Glutamatergic neuron (in vitro differentiated cells): Measurements from ENCODE around the gene ZNF862. TPM values are rescaled to one million over a fixed set of nuclear protein-coding genes. Genes with fewer than 3 reads are reported as not detected.

Experiments
- DNase-seq: peaks from one replicate; pipeline ENCODE4 v3.0.0; 2022
- H3K27ac Mint-ChIP-seq: one replicate; pipeline ENCODE4 v1.8.0; 2020; ENCODE audit warnings: mild to moderate bottlenecking, mixed read lengths, inconsistent platforms; ENCODE audit not compliant: unreplicated experiment
- H3K27me3 Mint-ChIP-seq: one replicate; pipeline ENCODE4 v1.8.0; 2020; ENCODE audit warnings: mild to moderate bottlenecking, moderate library complexity, mixed read lengths, inconsistent platforms; ENCODE audit not compliant: unreplicated experiment
- H3K36me3 Mint-ChIP-seq: one replicate; pipeline ENCODE4 v1.8.0; 2020; ENCODE audit warnings: mild to moderate bottlenecking, mixed read lengths, inconsistent platforms; ENCODE audit not compliant: unreplicated experiment
- H3K4me1 Mint-ChIP-seq: one replicate; pipeline ENCODE4 v1.8.0; 2020; ENCODE audit warnings: mild to moderate bottlenecking, low read depth, mixed read lengths, inconsistent platforms; ENCODE audit not compliant: unreplicated experiment
- H3K4me3 Mint-ChIP-seq: one replicate; pipeline ENCODE4 v1.8.0; 2020; ENCODE audit warnings: mild to moderate bottlenecking, mixed read lengths, inconsistent platforms; ENCODE audit not compliant: unreplicated experiment
- H3K9me3 Mint-ChIP-seq: one replicate; pipeline ENCODE4 v1.8.0; 2020; ENCODE audit warnings: mild to moderate bottlenecking, moderate library complexity, mixed read lengths, inconsistent platforms; ENCODE audit not compliant: unreplicated experiment
- total RNA-seq: library from RNA; stranded (reverse); fragmentation: NEBNext Ultra II Directional; extraction: Animal tissue kit (Norgen Biotek cat#: 25700); gene quantifications from one replicate; pipeline ENCODE4 v1.2.1, GENCODE V29; 2021; ENCODE audit not compliant: unreplicated experiment
- TF ChIP-seq, protein P1 (sequence below): fragments of 200-600 bp; sonication (generic); IDR thresholded peaks from one replicate; pipeline ENCODE4 v1.5.0; 2021; ENCODE audit not compliant: partially characterized antibody, unreplicated experiment

ZNF862 gene
- total RNA-seq, 1 donor from 2014 or later, result 12.9 TPM

DNA sequence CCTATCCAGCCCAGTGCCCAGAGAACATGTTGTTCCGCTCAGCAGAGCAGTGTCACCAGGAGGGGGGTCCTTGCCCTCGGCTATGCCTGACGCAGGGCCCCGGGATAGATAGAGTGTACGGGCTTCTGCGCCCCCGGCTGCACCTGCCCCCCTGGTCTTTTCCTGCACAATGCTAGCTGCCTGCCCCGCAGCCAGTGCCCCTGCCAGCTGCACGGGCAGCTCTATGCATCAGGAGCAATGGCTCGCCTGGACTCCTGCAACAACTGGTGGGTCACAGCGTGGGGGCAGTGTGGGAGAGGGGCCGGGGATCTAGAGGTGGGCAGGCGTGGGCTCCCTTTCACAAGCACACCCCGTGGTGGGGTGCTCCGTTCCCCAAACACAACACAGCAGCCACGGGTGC is 31.4 kb upstream of the ZNF862 start:
- peaks cover 7% of the 10 kb centered on the region for H3K9me3 Mint-ChIP-seq
- H3K4me3 Mint-ChIP-seq, result no peak overlapping the region
- TF ChIP-seq, protein P1, sequence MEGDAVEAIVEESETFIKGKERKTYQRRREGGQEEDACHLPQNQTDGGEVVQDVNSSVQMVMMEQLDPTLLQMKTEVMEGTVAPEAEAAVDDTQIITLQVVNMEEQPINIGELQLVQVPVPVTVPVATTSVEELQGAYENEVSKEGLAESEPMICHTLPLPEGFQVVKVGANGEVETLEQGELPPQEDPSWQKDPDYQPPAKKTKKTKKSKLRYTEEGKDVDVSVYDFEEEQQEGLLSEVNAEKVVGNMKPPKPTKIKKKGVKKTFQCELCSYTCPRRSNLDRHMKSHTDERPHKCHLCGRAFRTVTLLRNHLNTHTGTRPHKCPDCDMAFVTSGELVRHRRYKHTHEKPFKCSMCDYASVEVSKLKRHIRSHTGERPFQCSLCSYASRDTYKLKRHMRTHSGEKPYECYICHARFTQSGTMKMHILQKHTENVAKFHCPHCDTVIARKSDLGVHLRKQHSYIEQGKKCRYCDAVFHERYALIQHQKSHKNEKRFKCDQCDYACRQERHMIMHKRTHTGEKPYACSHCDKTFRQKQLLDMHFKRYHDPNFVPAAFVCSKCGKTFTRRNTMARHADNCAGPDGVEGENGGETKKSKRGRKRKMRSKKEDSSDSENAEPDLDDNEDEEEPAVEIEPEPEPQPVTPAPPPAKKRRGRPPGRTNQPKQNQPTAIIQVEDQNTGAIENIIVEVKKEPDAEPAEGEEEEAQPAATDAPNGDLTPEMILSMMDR, result no peak
- H3K27me3 Mint-ChIP-seq, result peaks cover 5% of the 10 kb centered on the region
- H3K36me3 Mint-ChIP-seq, result no peaks in the 10 kb centered on the region
- no peak for DNase-seq
- no peak overlapping the region for H3K27ac Mint-ChIP-seq
- no peaks in the 10 kb centered on the region for H3K4me1 Mint-ChIP-seq

DNA sequence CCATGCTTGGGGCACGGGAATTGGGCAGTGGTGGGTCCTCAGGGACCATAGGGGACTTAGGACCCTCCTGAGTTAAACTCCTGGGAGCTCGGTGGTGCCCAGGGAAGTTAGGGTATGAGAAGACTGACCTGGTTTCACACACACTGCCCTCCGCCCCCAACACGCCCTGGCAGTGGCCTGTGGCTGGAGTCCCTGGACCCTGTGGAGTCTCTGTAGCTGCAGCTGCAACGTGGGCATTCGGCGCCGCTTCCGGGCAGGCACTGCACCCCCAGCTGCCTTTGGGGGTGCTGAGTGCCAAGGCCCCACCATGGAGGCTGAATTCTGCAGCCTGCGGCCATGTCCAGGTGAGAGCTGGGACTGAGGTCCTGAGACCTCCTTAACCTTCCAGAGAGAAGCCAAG is 29.9 kb upstream of the ZNF862 start:
- H3K4me1 Mint-ChIP-seq, result no peaks in the 10 kb centered on the region
- DNase-seq, result no peak
- no peak overlapping the region for H3K4me3 Mint-ChIP-seq
- H3K27ac Mint-ChIP-seq, result no peak overlapping the region
- peaks cover 5% of the 10 kb centered on the region for H3K27me3 Mint-ChIP-seq
- TF ChIP-seq, protein P1, result no peak
- peaks cover 7% of the 10 kb centered on the region for H3K9me3 Mint-ChIP-seq
- no peaks in the 10 kb centered on the region for H3K36me3 Mint-ChIP-seq

DNA sequence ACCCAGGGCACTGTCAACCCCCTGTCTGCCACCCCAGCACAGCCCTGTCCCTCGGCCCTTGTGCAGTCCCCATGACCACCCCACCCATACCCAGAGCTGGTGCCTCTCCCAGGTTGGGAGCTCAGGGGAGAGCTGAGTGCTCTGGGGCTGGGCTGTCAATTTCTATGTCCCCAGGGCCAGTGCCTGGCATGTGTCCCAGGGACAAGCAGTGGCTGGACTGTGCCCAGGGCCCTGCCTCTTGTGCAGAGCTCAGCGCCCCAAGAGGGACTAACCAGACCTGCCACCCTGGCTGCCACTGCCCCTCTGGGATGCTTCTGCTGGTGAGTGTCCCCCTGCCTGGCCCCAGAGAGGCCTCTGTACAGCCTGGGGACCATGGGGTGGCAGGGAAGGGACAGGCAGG is 29.0 kb upstream of the ZNF862 start:
- Mint-ChIP-seq H3K36me3 (no peaks in the 10 kb centered on the region), H3K27ac (no peak overlapping the region), H3K4me1 (no peaks in the 10 kb centered on the region), H3K9me3 (peaks cover 7% of the 10 kb centered on the region), H3K4me3 (no peak overlapping the region), H3K27me3 (peaks cover 5% of the 10 kb centered on the region)
- DNase-seq, result no peak
- TF ChIP-seq, protein P1, result no peak

DNA sequence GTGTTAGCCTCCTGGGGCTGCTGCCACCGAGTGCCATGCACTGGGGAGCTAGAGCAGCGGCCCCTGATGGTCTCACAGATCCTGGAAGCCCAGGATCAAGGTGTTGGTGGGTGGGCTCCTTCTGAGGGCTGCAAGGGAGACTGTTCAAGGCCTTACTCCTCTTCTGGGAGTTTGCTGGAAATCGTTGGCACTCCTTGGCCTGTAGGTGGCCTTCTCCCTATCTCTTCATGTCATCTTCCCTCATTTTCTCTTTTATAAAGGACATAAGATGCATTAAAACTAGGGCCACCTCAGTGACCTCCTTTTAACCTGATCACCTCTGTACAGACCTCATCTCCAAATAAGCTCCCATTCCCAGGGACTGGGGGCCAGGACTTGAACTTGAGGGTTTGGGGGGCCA is 27.0 kb upstream of the ZNF862 start:
- Mint-ChIP-seq H3K27ac (no peak overlapping the region), H3K36me3 (no peaks in the 10 kb centered on the region), H3K9me3 (peaks cover 7% of the 10 kb centered on the region), H3K27me3 (peaks cover 5% of the 10 kb centered on the region), H3K4me1 (no peaks in the 10 kb centered on the region), H3K4me3 (no peak overlapping the region)
- DNase-seq, result no peak
- TF ChIP-seq, protein P1, result no peak

DNA sequence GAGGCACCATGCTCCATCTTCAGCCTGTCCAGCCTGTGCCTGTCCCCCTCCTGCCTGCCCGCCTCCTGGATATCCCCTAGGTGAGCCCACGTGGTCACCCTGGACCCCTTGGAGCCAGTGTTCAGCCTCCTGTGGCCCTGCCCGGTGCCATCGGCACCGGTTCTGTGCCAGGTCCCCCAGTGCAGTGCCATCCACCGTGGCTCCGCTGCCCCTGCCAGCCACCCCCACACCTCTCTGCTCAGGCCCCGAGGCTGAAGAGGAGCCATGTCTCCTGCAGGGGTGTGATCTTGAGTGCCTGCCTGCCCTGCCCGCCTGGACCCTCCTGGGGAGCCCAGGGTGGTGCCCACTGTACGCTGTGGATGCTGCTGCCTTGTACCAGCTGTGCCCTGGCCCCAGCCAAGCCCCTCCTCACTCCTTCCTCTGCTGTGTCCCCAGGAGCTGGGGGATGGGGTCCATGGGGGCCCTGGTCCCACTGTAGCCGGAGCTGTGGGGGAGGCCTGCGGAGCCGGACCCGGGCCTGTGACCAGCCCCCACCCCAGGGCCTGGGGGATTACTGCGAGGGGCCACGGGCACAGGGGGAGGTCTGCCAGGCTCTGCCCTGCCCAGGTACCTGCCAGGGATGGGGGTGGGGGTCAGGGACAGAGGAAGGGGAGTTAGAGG is 26.2 kb upstream of the ZNF862 start:
- DNase-seq, result no peak
- H3K4me3 Mint-ChIP-seq, result no peak overlapping the region
- no peaks in the 10 kb centered on the region for H3K36me3 Mint-ChIP-seq
- H3K4me1 Mint-ChIP-seq, result no peaks in the 10 kb centered on the region
- peaks cover 7% of the 10 kb centered on the region for H3K9me3 Mint-ChIP-seq
- no peak overlapping the region for H3K27ac Mint-ChIP-seq
- TF ChIP-seq, protein P1, result no peak
- H3K27me3 Mint-ChIP-seq, result peaks cover 5% of the 10 kb centered on the region
